ENCODE measurements around the gene ARHGEF10L.

The ARHGEF10L gene

GRCh38 chr1:17550729-17551584, 11.5 kb downstream of the ARHGEF10L start:
- no peak overlapping the region for H3K4me3 ChIP-seq (replicated peaks in 1 of 2; ENCODE audit: low read depth in 2 of 2, low read length in 2 of 2)
- no peak for TF ChIP-seq CTCF (IDR thresholded peaks at IDR 0.05; ENCODE audit: low read depth, low read length)
- DNase-seq (ENCODE audit: low read depth in 2 of 2), result no peak

DNA sequence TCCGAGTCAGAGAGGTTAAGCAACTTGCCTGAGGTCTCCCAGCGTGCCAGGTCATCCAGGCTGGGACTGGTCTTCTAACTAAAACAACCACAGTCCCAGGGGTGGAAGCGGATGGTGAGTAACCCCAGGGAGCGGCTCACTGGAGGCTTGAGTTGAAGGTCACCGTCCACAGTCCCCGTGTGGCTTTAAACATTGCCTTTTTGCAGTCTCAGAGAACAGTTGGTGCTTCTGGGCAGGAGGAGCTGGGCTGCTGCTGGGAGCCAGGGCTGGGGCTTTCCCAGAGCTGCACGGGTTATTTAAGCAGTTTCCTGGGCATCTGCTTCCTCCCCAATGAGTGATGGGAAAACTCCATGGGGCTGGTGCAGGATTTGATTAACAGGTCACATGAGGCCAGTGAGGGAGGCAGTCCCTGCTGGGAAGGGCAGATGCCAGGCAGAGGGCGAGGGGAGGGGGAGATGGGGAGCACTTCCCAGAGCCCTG, 12.3 kb downstream of the ARHGEF10L start:
- no peak for TF ChIP-seq CTCF (IDR thresholded peaks at IDR 0.05; ENCODE audit: low read depth, low read length)
- peak; percentile 20 to 44 for DNase-seq (ENCODE audit: low read depth in 2 of 2)
- no peak overlapping the region for H3K4me3 ChIP-seq (replicated peaks in 1 of 2; ENCODE audit: low read depth in 2 of 2, low read length in 2 of 2)

- peak; percentile 62 to 72 for DNase-seq (ENCODE audit: low read depth in 2 of 2)
- TF ChIP-seq CTCF (IDR thresholded peaks at IDR 0.05; ENCODE audit: low read depth, low read length), result no peak
Measured at GRCh38 chr1:17553975-17554700, 14.6 kb downstream of the ARHGEF10L start.

GRCh38 chr1:17554954-17555353, 15.5 kb downstream of the ARHGEF10L start:
- TF ChIP-seq CTCF (IDR thresholded peaks at IDR 0.05; ENCODE audit: low read depth, low read length), result no peak
- no peak for DNase-seq (ENCODE audit: low read depth in 2 of 2)
- H3K4me3 ChIP-seq (replicated peaks in 1 of 2; ENCODE audit: low read depth in 2 of 2, low read length in 2 of 2), result no peak overlapping the region

More at GRCh38 chr1:17553975-17554700, 14.6 kb downstream of the ARHGEF10L start:
- no peak overlapping the region for H3K4me3 ChIP-seq (replicated peaks in 1 of 2; ENCODE audit: low read depth in 2 of 2, low read length in 2 of 2)

DNA sequence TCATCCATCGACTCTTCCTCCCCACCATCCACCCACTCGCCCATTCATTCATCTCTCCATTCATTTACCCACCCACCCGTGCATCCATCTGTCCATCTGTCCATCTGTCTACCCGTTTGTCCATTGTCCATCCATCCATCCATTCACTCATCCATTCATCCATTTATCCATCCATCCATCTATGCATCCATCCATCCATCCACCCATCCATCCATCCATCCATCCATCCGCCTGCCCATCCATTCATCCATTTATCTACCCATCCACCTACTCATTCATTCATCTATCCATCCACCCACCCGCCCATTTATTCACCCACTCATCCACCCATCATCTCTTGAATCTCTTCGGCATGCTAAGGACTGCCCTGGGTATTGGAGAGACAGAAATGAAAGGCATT, 18.5 kb downstream of the ARHGEF10L start:
- H3K4me3 ChIP-seq (replicated peaks in 1 of 2; ENCODE audit: low read depth in 2 of 2, low read length in 2 of 2), result no peak overlapping the region
- TF ChIP-seq CTCF (IDR thresholded peaks at IDR 0.05; ENCODE audit: low read depth, low read length), result no peak
- DNase-seq (ENCODE audit: low read depth in 2 of 2), result no peak

DNA sequence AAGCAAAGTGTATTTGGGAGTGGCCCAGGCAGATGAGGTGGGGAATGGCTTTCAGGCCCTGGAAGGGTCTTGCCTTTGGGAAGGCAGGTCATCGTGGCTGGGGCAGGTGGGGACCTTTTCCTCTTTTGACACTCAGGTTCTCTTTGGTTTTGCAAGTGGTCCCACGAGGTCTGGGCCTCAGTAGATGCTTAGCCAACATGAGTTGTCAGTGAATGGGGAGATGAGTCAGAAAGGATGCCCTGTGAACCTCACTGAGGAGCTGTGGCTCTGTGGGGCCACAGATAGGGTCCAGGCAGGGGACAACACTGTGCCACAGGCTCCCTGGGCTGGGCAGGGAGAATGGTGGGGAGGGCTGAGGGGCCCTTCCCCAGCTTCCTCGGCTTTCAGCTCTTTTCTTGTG, 19.0 kb downstream of the ARHGEF10L start:
- DNase-seq (ENCODE audit: low read depth in 2 of 2), result peak in 1 of 2 donors; percentile 23
- no peak overlapping the region for H3K4me3 ChIP-seq (replicated peaks in 1 of 2; ENCODE audit: low read depth in 2 of 2, low read length in 2 of 2)
- no peak for TF ChIP-seq CTCF (IDR thresholded peaks at IDR 0.05; ENCODE audit: low read depth, low read length)

Measured in cardiac fibroblast (primary cell).